Neutrophil (primary cell): Measurements from ENCODE around the gene CTNNA2.

ENCODE experiments used
- H3K27ac ChIP-seq: fragments of 200-600 bp; sonication (generic); 2 replicates; pipeline ENCODE4 v1.5.1; 2016; ENCODE audit warnings: mild to moderate bottlenecking, moderate library complexity
- H3K27me3 ChIP-seq: fragments of 200-600 bp; sonication (generic); 2 replicates; pipeline ENCODE4 v1.6.0; 2016; ENCODE audit warnings: mild to moderate bottlenecking
- H3K36me3 ChIP-seq: fragments of 200-600 bp; sonication (generic); 2 replicates; pipeline ENCODE4 v1.5.1; 2017
- H3K4me1 ChIP-seq, 2 experiments: fragments of 200-600 bp in 1 of 2; sonication (generic) in 1 of 2; 1 replicate in 1 of 2; 2 replicates in 1 of 2; pipeline versions ENCODE4 v1.5.1 to v1.6.1; 2013 to 2016; ENCODE audit warnings: low read depth in 1 of 2, low read length in 1 of 2, mild to moderate bottlenecking in 1 of 2, moderate library complexity in 1 of 2; ENCODE audit not compliant: control insufficient read depth in 1 of 2, insufficient read depth in 1 of 2
- H3K4me3 ChIP-seq, 2 experiments: fragments of 200-600 bp in 1 of 2; sonication (generic) in 1 of 2; 1 replicate in 1 of 2; 2 replicates in 1 of 2; pipeline ENCODE4 v1.5.1; 2013 to 2016; ENCODE audit warnings: low read depth in 1 of 2, low read length in 1 of 2, mild to moderate bottlenecking in 1 of 2, moderate library complexity in 1 of 2
- H3K9me3 ChIP-seq: fragments of 200-600 bp; sonication (generic); 2 replicates; pipeline ENCODE4 v1.5.1; 2016
- CTCF ChIP-seq: fragments of 200-600 bp; sonication (generic); IDR thresholded peaks from 2 replicates; pipeline ENCODE4 v1.5.1; 2016; ENCODE audit warnings: antibody characterized with exemption

Gene CTNNA2

GRCh38 chr2:79591281-79591680, 78.4 kb downstream of the CTNNA2 start:
- TF ChIP-seq CTCF: no peak
- no peaks in the 10 kb centered on the region for H3K4me1 ChIP-seq
- no peaks in the 10 kb centered on the region for H3K27me3 ChIP-seq
- no peaks in the 10 kb centered on the region for H3K36me3 ChIP-seq
- no peak overlapping the region for H3K27ac ChIP-seq
- H3K4me3 ChIP-seq: no peak overlapping the region
- no peaks in the 10 kb centered on the region for H3K9me3 ChIP-seq

- no peak for TF ChIP-seq CTCF
- Histone ChIP-seq H3K4me3 (no peak overlapping the region), H3K4me1 (no peaks in the 10 kb centered on the region), H3K27ac (no peak overlapping the region), H3K9me3 (no peaks in the 10 kb centered on the region), H3K36me3 (no peaks in the 10 kb centered on the region), H3K27me3 (no peaks in the 10 kb centered on the region)
Measured at GRCh38 chr2:79593237-79593867, 80.5 kb downstream of the CTNNA2 start.

- H3K4me1 ChIP-seq: no peaks in the 10 kb centered on the region
- H3K27ac ChIP-seq: no peak overlapping the region
- no peaks in the 10 kb centered on the region for H3K9me3 ChIP-seq
- H3K27me3 ChIP-seq: no peaks in the 10 kb centered on the region
- H3K36me3 ChIP-seq: no peaks in the 10 kb centered on the region
- TF ChIP-seq CTCF: no peak
- no peak overlapping the region for H3K4me3 ChIP-seq
Measured at GRCh38 chr2:79596403-79596802, 83.6 kb downstream of the CTNNA2 start.

GRCh38 chr2:79604748-79605147, 91.9 kb downstream of the CTNNA2 start:
- H3K27ac ChIP-seq: no peak overlapping the region
- no peaks in the 10 kb centered on the region for H3K27me3 ChIP-seq
- H3K4me3 ChIP-seq: no peak overlapping the region
- TF ChIP-seq CTCF: no peak
- no peaks in the 10 kb centered on the region for H3K4me1 ChIP-seq
- no peaks in the 10 kb centered on the region for H3K36me3 ChIP-seq
- H3K9me3 ChIP-seq: no peaks in the 10 kb centered on the region

- H3K4me3 ChIP-seq: no peak overlapping the region
- H3K27me3 ChIP-seq: no peaks in the 10 kb centered on the region
- no peaks in the 10 kb centered on the region for H3K9me3 ChIP-seq
- TF ChIP-seq CTCF: no peak
- H3K27ac ChIP-seq: no peak overlapping the region
- H3K4me1 ChIP-seq: no peaks in the 10 kb centered on the region
- no peaks in the 10 kb centered on the region for H3K36me3 ChIP-seq
Measured at GRCh38 chr2:79611448-79612016, 98.7 kb downstream of the CTNNA2 start.
